HG03520 (cell line): ENCODE results near the gene TMEM123.
A peak's percentile ranks its signal among the peaks of the same experiment; 100 is the strongest.

Source experiments
- ATAC-seq: cut with Tn5 transposase; IDR thresholded peaks from one replicate; pipeline ENCODE4 v1.9.1; 2021; ENCODE audit warnings: mild to moderate bottlenecking, moderate library complexity; ENCODE audit not compliant: unreplicated experiment

Gene TMEM123

DNA sequence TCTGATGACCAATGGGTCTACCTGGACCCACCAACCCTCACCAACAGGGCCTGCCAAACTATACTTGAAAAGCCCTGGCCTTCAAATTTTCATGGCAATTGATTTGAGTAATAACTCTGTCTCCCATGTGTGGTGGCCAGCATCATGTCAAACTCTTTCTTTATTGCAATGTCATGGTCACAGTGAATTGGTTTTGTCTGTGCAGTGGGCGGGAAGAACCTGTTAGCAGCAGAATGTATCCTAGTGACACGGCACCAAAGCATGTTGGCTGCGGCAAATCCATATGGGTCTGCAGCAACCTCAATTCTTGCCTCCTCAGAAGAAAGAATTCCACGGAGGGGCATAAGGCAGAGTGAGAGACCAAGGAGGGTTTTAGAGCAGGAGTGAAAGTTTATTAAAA lies 19.6 kb upstream of the TMEM123 start:
- no peak for ATAC-seq

DNA sequence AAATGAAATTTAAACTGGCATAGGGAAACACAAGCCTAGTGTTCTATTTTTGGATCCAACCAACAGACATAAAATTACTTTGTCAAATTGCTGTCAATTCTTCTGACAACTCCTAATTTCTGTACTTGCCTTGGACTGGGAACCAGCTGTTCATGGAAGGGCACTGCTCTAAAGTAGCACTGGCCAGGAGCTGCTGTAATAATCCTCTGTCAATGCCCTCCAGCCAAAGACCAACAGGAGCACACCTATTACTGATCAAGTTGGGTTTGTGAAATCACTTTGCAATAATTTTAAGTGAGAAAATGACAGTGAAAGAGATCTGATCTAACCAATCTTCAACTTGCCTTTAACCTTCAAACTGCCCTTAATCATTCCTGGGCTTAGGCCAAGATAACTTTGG lies 18.9 kb upstream of the TMEM123 start:
- ATAC-seq: no peak

DNA sequence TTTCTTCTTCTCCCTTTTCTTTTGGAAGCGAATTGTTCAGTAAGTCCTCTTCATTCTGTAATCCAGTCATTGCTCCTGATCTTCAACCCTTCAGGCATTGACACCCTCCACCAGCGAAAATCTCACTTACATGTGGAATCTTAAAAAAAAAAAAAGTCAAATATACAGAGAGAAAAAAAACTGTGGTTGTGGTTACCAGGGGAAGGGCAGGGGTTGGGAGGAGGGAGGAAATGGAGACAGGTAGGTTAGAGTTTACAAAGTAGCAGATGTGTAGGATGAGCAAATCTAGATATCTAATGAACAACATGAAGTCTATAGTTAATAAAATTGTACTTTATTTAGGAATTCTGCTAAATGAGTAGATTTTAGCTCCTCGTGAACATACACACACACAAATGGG lies 17.7 kb upstream of the TMEM123 start:
- ATAC-seq: no peak

DNA sequence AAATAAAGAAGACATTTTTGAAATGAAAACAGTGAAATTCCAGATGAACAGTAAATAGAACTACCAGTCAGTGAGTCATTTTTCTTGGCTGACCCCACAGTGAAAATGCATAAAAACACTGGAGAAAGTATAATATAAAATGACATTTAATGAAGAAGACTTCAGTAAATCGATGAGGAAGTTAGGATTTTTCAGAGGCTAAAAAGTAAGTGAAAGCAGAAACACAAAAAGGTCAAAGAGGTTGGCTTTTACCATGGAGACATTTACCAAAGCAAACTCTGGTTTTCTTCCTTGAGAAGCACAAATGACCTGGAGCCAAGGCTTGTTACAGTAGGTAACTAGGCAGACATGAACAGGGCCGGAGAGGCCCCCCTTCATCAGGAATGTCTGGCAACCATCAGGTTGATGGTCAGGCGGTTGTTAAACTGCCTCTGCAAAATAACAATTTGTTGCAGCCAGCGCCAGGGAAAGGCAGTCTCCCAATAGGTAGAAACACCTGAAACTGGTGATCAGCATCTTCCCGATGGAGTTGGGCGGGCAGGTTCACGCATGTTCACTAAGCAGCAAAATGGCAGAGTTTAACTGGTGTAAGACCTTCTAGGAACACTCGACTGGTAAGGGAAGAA lies 16.7 kb upstream of the TMEM123 start:
- no peak for ATAC-seq

DNA sequence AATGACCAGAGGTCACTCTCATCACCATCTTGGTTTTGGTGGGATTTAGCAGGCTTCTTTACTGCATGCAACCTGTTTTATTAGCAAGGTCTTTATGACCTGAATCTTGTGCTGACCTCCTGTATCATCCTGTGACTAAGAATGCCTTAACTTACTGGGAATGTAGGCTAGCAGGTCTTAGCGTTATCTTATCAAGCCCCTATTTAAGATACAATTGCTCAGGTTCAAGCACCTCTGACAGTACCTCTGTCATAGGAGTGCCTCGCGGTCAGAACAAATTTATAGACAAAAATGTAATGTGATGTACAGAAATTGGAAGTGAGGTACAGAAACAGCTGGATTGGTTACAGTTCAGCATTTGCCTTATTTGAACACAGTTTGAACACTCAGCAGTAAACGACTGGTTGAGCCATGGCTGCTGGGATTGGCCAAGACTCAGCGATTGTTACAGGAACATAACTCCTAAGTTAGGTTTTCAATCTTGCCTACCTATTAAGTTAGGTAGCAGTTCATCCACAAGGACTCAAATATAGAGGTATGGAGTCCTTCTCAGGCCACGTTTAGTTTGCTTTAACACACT lies 16.1 kb upstream of the TMEM123 start:
- no peak for ATAC-seq

DNA sequence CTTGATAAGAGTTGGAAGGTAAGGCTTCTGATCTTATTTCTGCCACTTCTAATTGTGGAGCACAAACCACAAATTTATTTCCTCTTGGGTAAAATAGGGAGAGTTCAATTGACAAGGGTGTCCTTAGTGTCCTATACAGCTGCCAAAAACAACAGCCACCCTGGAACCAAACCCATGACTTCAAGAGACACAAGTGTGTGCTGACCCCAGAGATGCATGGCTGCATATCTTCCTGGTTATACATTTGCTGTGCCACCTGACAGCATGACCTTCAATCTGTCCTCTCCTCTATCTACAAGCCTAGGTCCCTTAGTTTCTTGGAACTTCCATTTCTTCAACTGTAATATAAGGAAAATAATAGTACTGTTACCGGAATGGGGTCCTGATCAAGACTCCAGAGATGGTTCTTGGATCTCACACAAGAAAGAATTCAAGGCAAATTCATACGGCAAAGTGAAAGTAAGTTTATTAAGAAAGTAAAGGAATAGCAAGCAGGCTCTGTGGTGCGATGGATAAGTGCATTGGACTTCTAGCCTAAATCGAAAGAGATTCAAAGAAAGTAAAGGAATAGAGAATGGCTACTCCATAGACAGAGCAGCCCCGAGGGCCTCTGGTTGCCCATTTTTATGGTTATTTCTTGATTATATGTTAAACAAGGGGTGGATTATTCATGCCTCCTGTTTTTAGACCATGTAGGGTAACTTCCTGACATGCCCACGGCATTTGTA lies 15.5 kb upstream of the TMEM123 start:
- no peak for ATAC-seq

DNA sequence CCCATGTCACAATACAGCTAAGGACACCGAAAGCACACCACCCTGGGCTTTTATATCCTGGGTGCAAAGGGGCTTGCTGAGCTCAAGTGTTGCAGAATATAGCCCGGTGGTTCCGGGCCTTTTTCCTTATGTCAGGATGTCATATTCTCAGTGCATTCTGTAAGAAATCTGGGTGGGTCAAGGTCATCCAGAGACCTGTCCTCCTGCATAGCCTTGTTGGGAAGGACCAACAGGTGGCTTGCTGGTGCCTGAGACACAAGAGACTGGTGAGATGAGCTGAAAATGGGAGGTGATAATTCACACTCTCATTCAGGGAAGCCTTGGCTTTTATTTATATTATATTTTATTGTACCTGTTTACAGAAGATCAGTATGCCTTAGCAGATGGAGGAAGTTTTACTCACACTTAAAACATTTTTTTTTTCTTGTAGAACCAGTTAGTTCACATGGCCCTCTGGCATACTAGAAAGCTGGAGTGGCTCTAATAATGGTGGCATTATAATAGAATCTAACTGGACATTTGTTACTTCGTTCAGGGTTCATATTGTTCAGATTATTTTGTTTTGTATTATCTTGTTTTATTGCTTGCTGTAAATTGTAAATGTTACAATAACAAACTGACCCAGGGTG lies 14.6 kb upstream of the TMEM123 start:
- no peak for ATAC-seq

DNA sequence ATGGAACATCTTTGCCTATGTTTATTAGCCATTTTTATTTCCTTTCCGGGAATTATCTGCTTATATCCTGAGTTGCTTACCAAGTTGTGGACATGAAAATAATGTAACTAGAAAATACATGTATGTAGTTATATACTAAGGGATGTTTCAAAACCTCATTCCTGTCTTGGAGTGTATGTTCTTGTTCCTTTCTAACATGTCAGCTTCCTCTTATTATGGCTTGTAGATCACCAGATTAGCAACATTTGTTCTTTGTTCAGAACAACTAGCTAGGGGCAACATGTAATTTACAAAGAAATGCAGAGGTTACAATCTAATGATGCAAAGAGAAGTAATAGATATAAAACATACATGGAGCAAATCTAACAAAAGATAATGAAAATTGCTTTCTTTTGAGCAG lies 13.1 kb upstream of the TMEM123 start:
- ATAC-seq: no peak

DNA sequence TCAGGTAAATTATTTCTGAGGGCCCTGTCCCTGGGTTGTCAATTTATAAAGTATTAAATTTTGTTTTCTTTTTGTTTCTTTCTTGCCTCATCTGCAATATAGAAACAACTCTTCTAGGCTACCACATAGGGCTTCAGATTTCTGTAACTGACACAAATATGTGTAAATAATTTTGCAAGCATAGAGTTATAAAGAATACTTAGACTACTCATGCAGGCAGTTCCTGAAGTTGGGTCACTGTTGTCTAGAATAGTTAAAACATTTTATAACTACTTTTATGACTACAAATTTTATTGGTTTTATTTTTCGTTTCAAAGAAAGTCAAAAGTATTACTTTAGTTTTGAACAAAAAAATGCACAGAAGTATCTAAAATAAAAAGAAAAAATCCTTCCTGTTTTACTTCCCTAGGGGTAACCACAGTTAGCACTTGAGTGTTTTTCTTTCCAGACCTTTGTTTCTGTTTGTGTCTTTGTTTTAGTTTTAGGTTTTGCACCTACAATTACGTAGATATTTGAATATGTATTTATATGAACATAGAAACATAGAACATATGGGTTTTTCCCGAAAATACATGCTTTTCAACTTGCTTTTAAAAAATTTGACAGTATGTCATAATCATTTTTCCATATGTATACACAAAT lies 12.4 kb upstream of the TMEM123 start:
- peak; percentile 39 for ATAC-seq

DNA sequence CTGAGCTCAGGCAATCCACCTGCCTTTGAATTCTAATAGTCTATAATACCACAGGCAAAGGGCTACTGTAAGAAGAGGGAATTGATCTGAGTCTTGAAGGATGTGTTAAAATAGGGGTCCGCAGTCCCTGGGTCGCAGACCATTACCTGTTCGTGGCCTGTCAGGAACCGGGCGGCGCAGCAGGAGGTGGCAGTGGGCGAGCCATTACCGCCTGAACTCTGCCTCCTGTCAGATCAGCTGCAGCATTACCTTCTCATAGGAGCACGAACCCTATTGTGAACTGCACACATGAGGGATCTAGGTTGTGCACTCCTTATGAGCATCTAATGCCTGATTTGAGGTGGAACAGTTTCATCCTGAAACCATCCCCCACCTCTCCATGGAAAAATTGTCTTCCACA lies 11.5 kb upstream of the TMEM123 start:
- no peak for ATAC-seq

DNA sequence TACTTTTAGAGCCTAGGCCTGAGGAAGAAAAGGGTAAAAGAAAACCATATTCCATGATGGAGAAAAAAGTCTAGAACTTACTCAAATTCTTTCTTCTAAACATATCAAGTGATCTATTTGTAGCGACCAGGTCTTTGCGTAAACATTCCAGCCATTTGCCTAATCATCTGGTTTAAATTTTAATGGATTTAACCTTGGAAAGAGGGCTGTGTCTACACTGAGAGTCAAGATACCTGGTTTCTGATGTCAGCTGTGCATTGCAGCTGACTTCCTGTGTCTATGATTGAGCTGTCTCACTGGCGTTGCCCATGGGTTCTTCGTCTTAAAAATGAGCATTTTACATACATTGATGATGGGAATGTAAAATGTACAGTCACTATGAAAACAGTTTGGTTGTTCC lies 10.0 kb upstream of the TMEM123 start:
- ATAC-seq: no peak

DNA sequence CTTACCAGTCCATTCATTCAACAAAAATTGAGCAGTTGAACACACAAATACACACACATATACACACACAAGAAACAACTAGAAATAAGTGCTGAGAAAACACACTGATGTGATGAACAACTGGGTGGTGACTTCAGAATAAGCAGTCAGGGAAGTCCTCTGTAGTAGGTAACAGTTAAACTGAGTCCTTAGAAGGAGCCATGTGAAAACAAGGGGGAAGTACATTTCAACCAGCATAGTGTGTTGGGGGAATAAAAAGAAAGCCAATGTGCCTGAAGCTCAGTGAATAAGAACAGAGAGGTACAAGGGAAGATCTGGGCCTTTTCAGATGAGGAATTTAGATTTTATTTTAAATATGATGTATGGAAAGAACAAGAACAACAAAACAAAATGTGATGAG lies 6.8 kb upstream of the TMEM123 start:
- ATAC-seq: no peak

DNA sequence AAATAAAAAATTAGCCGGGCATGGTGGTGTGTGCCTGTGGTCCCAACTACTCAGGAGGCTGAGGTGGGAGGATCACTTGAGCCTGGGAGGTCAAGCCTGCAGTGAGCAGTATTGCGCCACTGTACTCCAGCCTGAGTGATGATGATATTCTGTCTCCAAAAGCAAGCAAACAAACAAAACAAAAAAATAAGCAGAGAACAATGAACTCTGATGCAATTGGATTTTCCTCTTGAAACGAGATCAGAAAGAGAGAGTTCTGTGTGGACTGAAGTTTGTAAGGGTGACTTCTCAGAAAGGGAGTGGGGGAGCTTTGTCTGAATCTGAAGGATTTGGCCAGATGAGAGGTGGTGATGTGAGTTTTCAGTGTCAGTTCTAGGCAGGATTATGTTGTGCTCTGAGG lies 6.0 kb upstream of the TMEM123 start:
- ATAC-seq: no peak

DNA sequence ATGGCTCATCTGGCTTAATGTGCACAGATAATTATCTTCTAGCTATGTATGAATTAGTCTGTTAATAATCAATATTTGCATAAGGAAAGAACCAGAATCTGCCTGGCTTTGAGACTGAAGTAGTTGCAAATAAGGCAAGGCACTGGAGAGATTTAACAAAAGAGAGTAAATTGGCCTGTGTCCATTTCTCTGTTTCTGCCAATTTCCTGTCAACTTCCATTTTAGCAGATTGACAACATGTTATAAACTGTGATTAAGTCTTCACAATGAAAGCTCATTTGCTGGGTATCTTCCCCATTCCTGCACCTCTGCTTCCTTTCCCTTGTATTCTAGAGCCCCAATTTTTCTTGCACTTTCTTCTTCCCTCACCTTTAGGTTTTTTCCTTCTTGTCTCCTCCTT lies 5.3 kb upstream of the TMEM123 start:
- ATAC-seq: no peak

DNA sequence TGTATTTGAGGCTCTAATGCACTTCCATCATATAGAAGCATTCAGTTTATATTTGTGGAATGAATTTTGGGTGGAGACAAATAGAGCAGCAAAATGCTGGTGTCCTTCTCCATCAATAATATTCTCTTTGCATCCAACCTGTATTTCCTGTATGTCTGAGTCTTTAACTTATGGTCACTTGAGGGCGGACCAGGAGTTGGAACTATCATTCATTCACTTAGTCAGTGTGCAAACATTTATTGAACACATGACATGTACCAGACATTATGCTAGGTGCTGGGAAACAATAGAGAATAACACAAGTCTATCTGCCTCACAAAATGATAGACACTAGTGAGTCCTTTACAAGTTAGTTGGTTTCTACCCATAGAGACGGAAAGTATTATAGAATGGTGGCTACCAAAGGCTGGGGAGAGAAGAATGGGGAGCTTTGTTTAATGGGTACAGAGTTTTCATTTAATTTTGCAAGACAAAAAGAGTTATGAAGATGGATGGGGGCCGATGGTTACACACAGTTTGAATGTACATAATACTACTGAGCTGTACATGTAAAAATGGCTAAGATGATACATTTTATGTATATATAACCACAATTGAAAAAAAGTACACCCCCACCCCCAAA lies 4.6 kb upstream of the TMEM123 start:
- no peak for ATAC-seq

DNA sequence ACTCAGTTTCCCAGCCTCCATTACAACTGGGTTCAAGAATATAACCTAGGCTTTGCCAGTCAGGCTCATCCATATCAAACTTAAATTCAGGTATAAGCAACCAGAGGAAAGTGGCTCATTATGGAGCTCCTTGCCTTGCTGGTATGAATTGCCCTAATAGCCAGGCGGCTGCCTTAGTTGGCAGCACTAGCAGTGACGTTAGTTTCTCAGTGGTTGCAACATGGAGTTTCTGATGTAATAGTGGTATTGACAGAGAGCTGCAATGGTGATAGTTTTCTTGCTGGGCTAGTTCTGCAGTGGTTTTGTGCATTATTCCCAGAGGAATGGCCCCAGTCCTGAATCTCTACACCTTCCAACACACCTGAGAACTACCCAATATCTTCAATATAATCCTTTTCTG lies 3.8 kb upstream of the TMEM123 start:
- ATAC-seq: no peak

DNA sequence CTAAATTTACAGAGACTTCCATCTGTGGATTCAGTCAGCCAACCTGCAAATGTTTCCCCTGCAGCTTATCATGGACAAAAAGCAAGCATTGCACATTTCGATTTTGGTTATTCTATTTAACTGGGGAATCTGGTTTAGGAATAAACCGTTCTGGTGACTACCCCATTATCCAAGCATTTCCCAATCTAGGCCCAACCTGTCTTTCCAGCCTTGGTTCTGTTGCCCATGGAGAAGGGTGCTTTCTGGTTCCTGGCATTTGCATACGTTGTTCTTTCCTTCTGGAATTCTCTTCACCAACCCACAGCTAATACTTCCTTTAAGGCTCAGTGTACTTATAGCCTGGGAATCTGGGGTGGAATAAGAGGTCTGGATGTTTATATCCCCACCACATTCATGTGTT lies 1.4 kb upstream of the TMEM123 start:
- no peak for ATAC-seq

DNA sequence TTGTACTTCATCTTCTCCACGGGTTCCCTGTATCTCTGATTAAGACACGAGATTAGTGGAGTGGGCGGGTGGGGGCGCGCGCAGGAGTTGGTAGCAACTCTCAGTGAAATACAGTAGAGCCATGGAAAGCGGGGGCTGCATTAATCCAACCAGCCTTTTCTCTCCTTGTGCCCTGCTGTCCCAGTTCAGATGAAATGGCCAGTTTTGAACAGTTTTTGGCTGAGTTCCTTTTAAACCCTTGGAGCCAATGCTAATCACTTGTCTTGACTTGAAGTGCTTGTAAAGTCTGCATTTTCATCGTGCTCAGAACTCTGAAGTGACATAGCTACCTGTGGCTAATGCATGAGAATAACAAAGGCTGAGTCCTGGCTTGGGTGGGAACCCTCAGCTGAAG lies 734 bp upstream of the TMEM123 start:
- no peak for ATAC-seq

DNA sequence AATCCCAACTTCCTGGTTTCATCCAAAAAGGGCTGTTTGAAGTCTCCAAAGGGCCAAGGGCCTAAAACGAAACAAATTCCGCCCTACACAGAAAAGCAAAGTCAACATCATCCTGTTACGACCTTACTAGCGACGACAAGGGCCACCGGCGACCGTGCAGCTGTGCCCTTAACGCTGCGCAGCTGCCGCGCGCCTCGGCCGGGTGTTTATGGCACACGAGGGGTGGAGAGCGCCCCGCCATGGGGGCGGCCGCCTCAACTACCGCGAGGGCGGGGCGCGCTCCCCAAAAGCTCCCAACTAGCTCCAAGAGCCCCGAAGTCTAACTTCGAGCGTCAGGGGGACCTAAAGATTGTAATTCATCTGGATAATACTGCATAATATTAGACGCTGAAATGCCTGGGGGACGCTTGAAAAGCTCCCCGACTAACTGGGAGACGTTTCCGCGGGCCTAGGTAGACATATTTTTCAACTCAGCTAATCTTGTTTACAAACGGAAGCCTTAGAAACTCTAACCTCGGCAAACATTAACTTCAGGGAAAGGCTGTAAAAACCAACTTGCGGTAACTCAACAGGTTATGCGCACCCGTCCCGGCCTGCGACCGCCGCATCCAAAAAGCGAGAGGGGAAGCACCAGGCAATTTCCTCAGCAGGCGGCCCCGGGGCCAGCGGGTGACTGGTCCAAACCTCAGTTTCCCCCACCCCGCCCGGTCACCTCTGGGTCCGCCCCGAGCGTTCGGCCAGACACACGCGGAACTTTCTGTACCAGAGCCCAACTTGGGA lies 694 bp downstream of the TMEM123 start:
- ATAC-seq: peak; percentile 62

DNA sequence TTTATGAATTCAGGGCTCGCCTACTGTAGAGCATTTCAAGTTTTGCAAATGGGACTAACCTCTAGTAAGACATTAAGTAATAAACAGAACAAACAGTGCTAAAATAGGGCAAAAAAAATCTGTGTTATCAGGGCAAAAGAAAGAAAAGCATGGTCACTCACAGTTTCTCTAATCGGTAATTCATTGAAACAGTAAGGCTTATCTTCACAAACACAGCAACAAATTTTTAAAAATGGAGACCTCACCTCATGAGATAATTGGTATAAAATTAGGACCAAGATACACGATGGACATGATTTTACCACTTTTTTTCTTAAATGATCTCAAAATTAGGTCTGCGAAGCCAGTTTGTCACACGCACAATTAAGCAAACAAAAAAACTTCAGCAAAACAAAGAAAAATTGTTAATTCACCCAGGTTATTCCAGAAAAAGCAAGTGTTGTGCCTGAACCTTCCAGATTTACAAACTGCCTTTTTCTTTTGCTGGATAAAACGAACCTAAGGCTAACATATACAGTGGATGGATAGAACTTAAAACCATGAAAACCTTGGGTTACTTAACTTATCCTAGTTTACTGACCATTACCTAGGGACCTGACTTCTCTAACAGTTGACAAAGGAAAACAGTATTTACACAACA lies 1.4 kb downstream of the TMEM123 start:
- ATAC-seq: no peak
